NCI-H2196 treated with DMSO at 0.1 percent for 48 hours (cell line): ENCODE data around the gene ZNF169.
"Not testable (repeated sequence)": the region's sequence is repeated elsewhere in the genome, so short reads cannot be mapped to it uniquely, and the experiment has no call there.

Experiments
- DNase-seq: peaks from one replicate; lab custom pipeline; 2025; ENCODE audit not compliant: unreplicated experiment; lab: John Stamatoyannopoulos, UW

ZNF169 gene

GRCh38 chr9:94286116-94286515, 27.0 kb downstream of the ZNF169 start:
- no peak for DNase-seq

- no peak for DNase-seq
These were observed 28.9 kb downstream of the ZNF169 start for GRCh38 chr9:94287877-94288513.

GRCh38 chr9:94289691-94290090, 30.6 kb downstream of the ZNF169 start:
- no peak for DNase-seq

- no peak for DNase-seq
These were observed 40.0 kb downstream of the ZNF169 start for GRCh38 chr9:94298949-94299599.

DNA sequence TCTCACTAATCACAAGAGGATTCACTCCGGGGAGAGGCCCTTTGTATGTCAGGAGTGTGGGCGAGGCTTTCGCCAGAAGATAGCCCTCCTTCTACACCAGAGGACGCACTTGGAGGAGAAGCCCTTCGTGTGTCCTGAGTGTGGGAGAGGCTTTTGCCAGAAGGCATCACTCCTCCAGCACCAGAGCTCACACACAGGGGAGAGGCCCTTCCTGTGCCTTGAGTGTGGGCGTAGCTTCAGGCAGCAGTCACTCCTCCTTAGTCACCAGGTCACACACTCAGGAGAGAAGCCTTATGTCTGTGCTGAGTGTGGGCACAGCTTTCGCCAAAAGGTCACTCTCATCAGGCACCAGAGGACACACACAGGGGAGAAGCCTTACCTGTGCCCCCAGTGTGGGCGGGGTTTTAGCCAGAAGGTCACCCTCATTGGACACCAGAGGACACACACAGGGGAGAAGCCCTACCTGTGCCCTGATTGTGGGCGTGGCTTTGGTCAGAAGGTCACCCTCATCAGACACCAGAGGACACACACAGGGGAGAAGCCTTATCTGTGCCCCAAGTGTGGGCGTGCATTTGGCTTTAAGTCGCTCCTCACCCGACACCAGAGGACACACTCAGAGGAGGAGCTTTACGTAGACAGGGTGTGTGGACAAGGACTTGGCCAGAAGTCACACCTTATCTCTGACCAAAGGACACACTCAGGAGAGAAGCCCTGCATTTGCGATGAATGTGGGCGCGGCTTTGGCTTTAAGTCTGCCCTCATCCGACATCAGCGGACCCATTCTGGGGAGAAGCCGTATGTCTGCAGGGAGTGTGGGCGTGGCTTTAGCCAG, 41.6 kb downstream of the ZNF169 start:
- no peak for DNase-seq

GRCh38 chr9:94301583-94301982, 42.5 kb downstream of the ZNF169 start:
- no peak for DNase-seq

- no peak for DNase-seq
These were observed 43.3 kb downstream of the ZNF169 start for GRCh38 chr9:94302426-94302825.

- no peak for DNase-seq
These were observed 44.2 kb downstream of the ZNF169 start for GRCh38 chr9:94303321-94303720.

- not testable (repeated sequence) for DNase-seq
These were observed 56.2 kb downstream of the ZNF169 start for GRCh38 chr9:94315034-94315984.

GRCh38 chr9:94316236-94316635, 57.1 kb downstream of the ZNF169 start:
- not testable (repeated sequence) for DNase-seq

- DNase-seq = not testable (repeated sequence)
These were observed 59.0 kb downstream of the ZNF169 start for GRCh38 chr9:94317949-94318657.

DNA sequence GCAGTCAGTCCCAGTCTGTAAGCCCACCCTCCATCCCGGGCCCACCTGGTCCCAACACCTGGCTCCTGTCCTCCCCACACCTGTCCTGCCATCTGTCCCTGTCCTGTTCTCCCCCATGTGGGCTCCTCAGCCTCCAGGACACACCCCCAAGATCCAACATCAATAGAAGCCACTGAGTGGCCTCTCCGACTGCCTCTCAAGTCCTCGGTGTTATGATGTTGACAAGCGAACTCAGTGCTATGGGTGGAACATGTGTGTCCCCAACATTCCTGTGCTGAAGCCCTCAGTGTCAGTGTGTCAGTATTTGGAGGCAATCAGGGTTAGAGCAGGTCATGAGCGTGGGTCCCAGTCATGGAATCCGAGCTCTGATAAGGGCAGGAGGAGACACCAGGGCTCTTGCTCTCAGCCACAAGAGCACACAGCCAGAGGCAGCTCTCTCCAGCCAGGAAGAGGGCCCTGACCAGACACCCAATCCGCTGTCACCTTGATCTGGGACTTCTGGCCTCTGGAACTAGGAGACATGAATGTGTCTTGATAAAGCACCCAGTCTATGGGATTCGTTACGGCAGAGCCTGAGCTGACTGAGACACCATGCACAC, 63.3 kb downstream of the ZNF169 start:
- DNase-seq = not testable (repeated sequence)

DNA sequence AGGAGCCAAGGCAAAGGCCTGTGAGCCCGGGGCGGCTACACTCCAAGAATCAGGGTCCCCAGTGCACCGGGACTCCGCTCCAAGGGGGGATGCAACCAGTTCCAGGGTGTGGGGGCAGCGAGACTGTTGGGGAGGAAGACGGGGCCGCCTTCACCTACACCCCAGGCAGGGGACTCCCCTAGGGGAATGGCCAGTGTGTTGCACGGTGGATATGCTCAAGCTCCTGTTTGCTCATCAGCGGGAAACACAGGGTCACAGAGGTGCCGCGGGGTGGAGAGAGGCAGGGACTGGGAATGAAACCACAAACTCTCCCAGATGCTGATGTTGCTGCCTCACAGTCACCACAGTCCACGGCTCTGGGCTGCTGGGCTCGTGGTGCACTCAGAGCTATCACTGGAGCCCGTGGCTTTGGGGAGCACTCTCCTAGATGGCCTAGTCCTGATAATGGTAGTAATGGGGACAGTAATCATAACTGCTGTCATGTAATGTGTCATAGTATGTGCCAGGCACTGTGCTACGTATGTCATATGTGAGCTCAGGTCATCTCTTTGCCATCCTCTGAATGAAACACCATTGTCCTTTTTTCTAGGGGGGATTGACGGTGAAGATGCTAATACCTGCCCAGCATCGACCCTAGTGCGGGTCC, 64.2 kb downstream of the ZNF169 start:
- not testable (repeated sequence) for DNase-seq

DNA sequence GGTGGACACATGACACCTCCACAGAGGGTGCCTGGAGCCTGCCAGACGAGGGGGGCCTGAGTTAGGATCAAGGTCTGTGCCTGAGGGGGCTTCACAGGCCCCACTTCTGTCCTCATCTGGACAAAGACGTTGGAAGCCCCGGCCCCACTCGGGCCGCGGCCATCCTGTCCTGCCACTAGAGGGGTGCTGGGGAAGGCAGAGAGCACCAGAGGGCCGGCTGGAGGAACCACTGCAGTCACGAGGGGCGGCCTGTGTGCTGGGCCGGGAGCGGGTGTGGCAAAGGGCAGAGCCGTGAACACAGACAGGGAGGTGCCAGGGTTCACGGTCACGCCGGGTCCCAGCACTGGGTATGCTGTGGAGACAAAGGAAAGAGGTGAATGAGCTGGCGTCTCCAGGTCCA, 66.5 kb downstream of the ZNF169 start:
- DNase-seq = not testable (repeated sequence)

- not testable (repeated sequence) for DNase-seq
These were observed 69.4 kb downstream of the ZNF169 start, which contains the start of gene NUTM2F for GRCh38 chr9:94328544-94328943. TSS of gene NUTM2F (minus strand) at chr9:94328644. CDS start at chr9:94328623, 21 bp downstream.

GRCh38 chr9:94336445-94336844, 77.3 kb downstream of the ZNF169 start:
- not testable (repeated sequence) for DNase-seq

GRCh38 chr9:94338723-94339122, 79.6 kb downstream of the ZNF169 start:
- DNase-seq = not testable (repeated sequence)

GRCh38 chr9:94339657-94340056, 80.6 kb downstream of the ZNF169 start:
- DNase-seq = not testable (repeated sequence)

DNA sequence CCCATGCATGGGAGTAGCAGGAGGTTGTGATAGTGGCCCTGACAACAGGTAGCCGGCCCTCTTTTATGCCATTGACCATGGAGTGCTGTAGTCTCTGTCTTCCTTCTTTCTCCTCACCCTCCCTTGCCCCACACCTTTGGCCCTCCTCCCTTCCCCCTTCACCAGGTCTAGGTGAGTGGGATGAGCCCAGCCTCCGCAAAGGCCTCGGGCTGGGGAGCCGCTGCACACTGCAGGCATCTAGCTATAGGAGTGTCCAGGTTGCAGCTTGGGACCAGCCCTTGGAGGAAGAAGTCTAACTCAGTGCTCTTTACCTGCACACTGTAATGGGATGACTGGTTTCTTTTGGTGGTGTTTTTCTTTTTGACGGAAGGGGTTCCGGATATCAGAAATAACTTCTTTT, 81.7 kb downstream of the ZNF169 start:
- not testable (repeated sequence) for DNase-seq
